Transverse colon (tissue), 4 donors: ENCODE data around the gene KIAA1210.

Experiments used
- EP300 ChIP-seq: sonication (generic); formaldehyde crosslinking; IDR thresholded peaks from one replicate; pipeline ENCODE4 v1.6.1; 2017; ENCODE audit warnings: antibody characterized with exemption, low read depth
- POLR2A ChIP-seq: fragments of 450-650 bp; IDR thresholded peaks from one replicate; pipeline ENCODE4 v1.6.1; 2016; ENCODE audit warnings: antibody characterized with exemption, mild to moderate bottlenecking, moderate library complexity
- POLR2AphosphoS5 ChIP-seq, 3 donors: sonication (generic); formaldehyde crosslinking; IDR thresholded peaks; one replicate each; pipeline ENCODE4 v1.6.1; 2016; ENCODE audit warnings: antibody characterized with exemption in 3 of 3
- TF ChIP-seq, protein P1 (sequence below), 5 experiments: fragments of 200-600 bp in 3 of 5; fragments of 450-650 bp in 2 of 5; sonication (generic) in 3 of 5; IDR thresholded peaks; 1 replicate in 2 of 5; 2 replicates in 3 of 5; pipeline ENCODE4 v1.5.1; 2016 to 2017; ENCODE audit warnings: antibody characterized with exemption in 5 of 5, inconsistent platforms in 3 of 5, mild to moderate bottlenecking in 2 of 5, moderate library complexity in 1 of 5

- TF ChIP-seq, protein P1, sequence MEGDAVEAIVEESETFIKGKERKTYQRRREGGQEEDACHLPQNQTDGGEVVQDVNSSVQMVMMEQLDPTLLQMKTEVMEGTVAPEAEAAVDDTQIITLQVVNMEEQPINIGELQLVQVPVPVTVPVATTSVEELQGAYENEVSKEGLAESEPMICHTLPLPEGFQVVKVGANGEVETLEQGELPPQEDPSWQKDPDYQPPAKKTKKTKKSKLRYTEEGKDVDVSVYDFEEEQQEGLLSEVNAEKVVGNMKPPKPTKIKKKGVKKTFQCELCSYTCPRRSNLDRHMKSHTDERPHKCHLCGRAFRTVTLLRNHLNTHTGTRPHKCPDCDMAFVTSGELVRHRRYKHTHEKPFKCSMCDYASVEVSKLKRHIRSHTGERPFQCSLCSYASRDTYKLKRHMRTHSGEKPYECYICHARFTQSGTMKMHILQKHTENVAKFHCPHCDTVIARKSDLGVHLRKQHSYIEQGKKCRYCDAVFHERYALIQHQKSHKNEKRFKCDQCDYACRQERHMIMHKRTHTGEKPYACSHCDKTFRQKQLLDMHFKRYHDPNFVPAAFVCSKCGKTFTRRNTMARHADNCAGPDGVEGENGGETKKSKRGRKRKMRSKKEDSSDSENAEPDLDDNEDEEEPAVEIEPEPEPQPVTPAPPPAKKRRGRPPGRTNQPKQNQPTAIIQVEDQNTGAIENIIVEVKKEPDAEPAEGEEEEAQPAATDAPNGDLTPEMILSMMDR (IDR thresholded peaks at IDR 0.05), result no peak
- TF ChIP-seq POLR2A, result no peak
- TF ChIP-seq EP300, result no peak
- no peak for TF ChIP-seq POLR2AphosphoS5 (IDR thresholded peaks at IDR 0.05)
These were observed 22.8 kb upstream of the KIAA1210 start for GRCh38 chrX:119150163-119151050.
